Right lobe of liver (tissue), 4 donors: Measurements from ENCODE around the gene GLT1D1.

ENCODE experiments used
- CTCF ChIP-seq, 4 donors: fragments of 200-600 bp in 3 of 4; fragments of 450-650 bp in 1 of 4; IDR thresholded peaks; one replicate each; pipeline versions ENCODE4 v1.5.1 to v1.8.0; 2016 to 2022; ENCODE audit warnings: antibody characterized with exemption in 4 of 4, mild to moderate bottlenecking in 2 of 4
- POLR2A ChIP-seq: fragments of 450-650 bp; IDR thresholded peaks from one replicate; pipeline ENCODE4 v1.6.1; 2017; ENCODE audit warnings: antibody characterized with exemption, mild to moderate bottlenecking
- donor health status: DM: no; HTN: no; CAD: no.
- donor health status: DM: no; HTN: no; CAD: no.
- donor health status: DM: no; HTN: yes; CAD: no.

GRCh38 chr12:128818065-128819022 is 34.9 kb upstream of the GLT1D1 start:
- no peak for TF ChIP-seq CTCF (IDR thresholded peaks at IDR 0.05)
- TF ChIP-seq POLR2A, result no peak
